ENCODE results near the gene LAMA3.

DNA sequence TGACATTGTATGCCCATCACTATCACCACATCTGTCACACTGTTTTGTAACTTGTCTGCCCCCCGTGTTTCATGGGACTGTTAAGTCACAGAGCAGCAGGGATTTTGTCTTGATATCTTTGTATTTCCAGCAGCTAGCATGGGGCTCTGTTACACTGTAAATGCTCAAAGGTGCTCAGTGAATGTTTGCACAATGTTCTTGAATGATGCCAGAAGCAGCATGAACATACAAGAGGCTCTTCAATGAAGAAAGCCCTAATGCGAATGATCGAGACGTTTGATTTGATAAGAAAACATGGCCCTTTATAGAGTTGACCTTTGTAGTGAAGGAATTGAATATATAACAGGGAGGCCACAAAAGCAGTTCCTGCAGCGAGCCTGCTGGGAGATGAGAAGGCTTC is 204.4 kb downstream of the LAMA3 start:
- TF ChIP-seq, protein P1, sequence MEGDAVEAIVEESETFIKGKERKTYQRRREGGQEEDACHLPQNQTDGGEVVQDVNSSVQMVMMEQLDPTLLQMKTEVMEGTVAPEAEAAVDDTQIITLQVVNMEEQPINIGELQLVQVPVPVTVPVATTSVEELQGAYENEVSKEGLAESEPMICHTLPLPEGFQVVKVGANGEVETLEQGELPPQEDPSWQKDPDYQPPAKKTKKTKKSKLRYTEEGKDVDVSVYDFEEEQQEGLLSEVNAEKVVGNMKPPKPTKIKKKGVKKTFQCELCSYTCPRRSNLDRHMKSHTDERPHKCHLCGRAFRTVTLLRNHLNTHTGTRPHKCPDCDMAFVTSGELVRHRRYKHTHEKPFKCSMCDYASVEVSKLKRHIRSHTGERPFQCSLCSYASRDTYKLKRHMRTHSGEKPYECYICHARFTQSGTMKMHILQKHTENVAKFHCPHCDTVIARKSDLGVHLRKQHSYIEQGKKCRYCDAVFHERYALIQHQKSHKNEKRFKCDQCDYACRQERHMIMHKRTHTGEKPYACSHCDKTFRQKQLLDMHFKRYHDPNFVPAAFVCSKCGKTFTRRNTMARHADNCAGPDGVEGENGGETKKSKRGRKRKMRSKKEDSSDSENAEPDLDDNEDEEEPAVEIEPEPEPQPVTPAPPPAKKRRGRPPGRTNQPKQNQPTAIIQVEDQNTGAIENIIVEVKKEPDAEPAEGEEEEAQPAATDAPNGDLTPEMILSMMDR (IDR thresholded peaks at IDR 0.05) = no peak
- no peak for TF ChIP-seq POLR2A (IDR thresholded peaks at IDR 0.05)
